ENCODE results near the gene BAG3. TPM values are rescaled to one million over a fixed set of nuclear protein-coding genes. Genes with fewer than 3 reads are reported as not detected.

The BAG3 gene
- total and polyA plus RNA-seq, 2 of the 8 experiments (the other 6 are each of a cell fraction or from before 2014, with no cell fraction given) = 3.5 to 13.3 TPM

DNA sequence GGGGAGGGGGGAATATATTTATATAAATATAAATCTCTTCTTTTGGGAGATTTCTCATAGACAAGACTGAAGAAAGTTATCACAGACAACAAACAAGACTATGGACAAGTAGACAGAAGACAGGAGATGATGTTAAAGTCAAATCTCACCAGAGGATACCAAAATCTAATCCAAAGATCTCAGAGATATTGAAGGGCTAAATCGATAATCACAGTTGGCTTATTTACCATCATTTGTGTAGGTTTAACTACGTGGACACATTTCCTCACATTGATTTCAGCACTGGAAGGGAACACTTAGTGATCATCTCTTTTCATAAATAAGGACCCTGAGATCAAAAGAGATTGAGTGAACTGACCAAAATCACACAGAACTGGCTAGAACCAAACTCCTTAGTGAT lies 72.0 kb downstream of the BAG3 start:
- FAIRE-seq (no peak), DNase-seq (ENCODE audit: low read depth in 1 of 2, low spot score in 2 of 2) (no peak)
- Histone ChIP-seq H3K36me3 (ENCODE audit: control insufficient read depth in 2 of 4, insufficient read depth in 4 of 4, low read length in 3 of 4) (no peaks in the 10 kb centered on the region; a peak in 1 of 8 replicates), H3K9me3 (ENCODE audit: insufficient read depth in 2 of 2, low read depth in 1 of 2, low read length in 1 of 2) (peaks cover 3 to 14% of the 10 kb centered on the region in 2 experiments; a peak in 2 of 4 replicates), H3K9ac (replicated peaks in 1 of 4; ENCODE audit: extremely low read depth in 1 of 4, low read depth in 3 of 4, low read length in 3 of 4) (no peak overlapping the region), H3K56ac (replicated peaks; ENCODE audit: insufficient read length, low read depth, low read length) (no peak overlapping the region), H2BK12ac (ENCODE audit: low read depth, low read length) (no peak overlapping the region), H3K79me2 (ENCODE audit: control insufficient read depth in 1 of 2, insufficient read depth in 2 of 2, low read length in 2 of 2) (peaks cover 0 to 17% of the 10 kb centered on the region in 2 experiments; a peak in 3 of 4 replicates), H3K23me2 (ENCODE audit: low read depth, low read length) (peaks cover 15% of the 10 kb centered on the region), H4K20me1 (replicated peaks in 1 of 2; ENCODE audit: control insufficient read depth in 1 of 2, insufficient read depth in 2 of 2, low read length in 2 of 2) (peaks cover 2 to 5% of the 10 kb centered on the region in 2 experiments), H4K8ac (ENCODE audit: extremely low read depth, insufficient read depth, low read length) (no peak overlapping the region), H2BK5ac (ENCODE audit: low read depth, low read length) (no peak overlapping the region), H3K4me1 (replicated peaks in 1 of 4; ENCODE audit: control insufficient read depth in 3 of 4, insufficient read depth in 4 of 4, low read length in 3 of 4) (peaks cover 4 to 13% (median 8%) of the 10 kb centered on the region in 4 experiments; a peak in 5 of 7 replicates), H3K27ac (ENCODE audit: low read depth, low read length) (no peak overlapping the region), H2BK120ac (replicated peaks; ENCODE audit: low read depth, low read length) (no peak overlapping the region), H3K4me2 (ENCODE audit: insufficient read depth in 1 of 2, low read depth in 2 of 2, low read length in 2 of 2) (no peak overlapping the region), H2BK15ac (ENCODE audit: low read length) (no peak overlapping the region), H4K5ac (ENCODE audit: insufficient read length, low read depth, low read length) (no peak overlapping the region), H3K27me3 (replicated peaks in 1 of 4; ENCODE audit: control insufficient read depth in 3 of 4, extremely low read depth in 1 of 4, insufficient read depth in 3 of 4, low read length in 3 of 4) (no peaks in the 10 kb centered on the region), H2BK20ac (ENCODE audit: low read length) (no peak overlapping the region), H3K79me1 (ENCODE audit: low read depth, low read length) (peaks cover 3% of the 10 kb centered on the region; the same call in 1 of the 2 replicates), H4K91ac (replicated peaks; ENCODE audit: insufficient read length, low read length) (no peak overlapping the region), H3K4me3 (ENCODE audit: extremely low read depth in 1 of 4, insufficient read depth in 2 of 4, low read depth in 3 of 4, low read length in 4 of 4) (no peak overlapping the region), H3K4ac (replicated peaks; ENCODE audit: insufficient read length, low read depth, low read length) (no peak overlapping the region), H3K18ac (ENCODE audit: extremely low read depth, low read length) (no peak overlapping the region), H2AK5ac (ENCODE audit: low read depth, low read length) (no peak overlapping the region), H3K23ac (ENCODE audit: insufficient read length) (no peak overlapping the region), H2AFZ (ENCODE audit: low read length) (no peak overlapping the region), H3K14ac (ENCODE audit: insufficient read length) (no peak overlapping the region)
- POLR2A ChIA-PET (ENCODE audit: partially characterized antibody) = no interaction called here
- CTCF ChIA-PET (ENCODE audit: partially characterized antibody) = no interaction called here
- TF ChIP-seq SRF (IDR thresholded peaks at IDR 0.05; ENCODE audit: low read depth, low read length) (no peak), USF2 (IDR thresholded peaks at IDR 0.05; ENCODE audit: low read length) (no peak), POLR2A (IDR thresholded peaks at IDR 0.05; ENCODE audit: control extremely low read depth in 1 of 2, low read depth in 2 of 2, low read length in 2 of 2) (no peak), SP4 (IDR thresholded peaks at IDR 0.05; ENCODE audit: low read length) (no peak)
- 90% methylated on average over 2 of the region's 2 CpGs; no CpG with 5 or more reads in 1 of the 2 experiments for WGBS, 2 experiments (ENCODE audit: extremely low coverage in 1 of 2, insufficient coverage in 1 of 2, insufficient read length in 1 of 2, insufficient replicate concordance in 2 of 2, low coverage in 1 of 2, low lambda C conversion rate in 2 of 2, missing lambda C conversion rate in 1 of 2)

All from H1 (cell line).